Measurements from ENCODE around the gene DENND6B. TPM values are rescaled to one million over a fixed set of nuclear protein-coding genes. Genes with fewer than 3 reads are reported as not detected.
"Not testable (repeated sequence)": the region's sequence is repeated elsewhere in the genome, so short reads cannot be mapped to it uniquely, and the experiment has no call there.

The DENND6B gene
- total RNA-seq, 1 donor from 2014 or later = 2.7 TPM

GRCh38 chr22:50348058-50348457 is 21.2 kb upstream of the DENND6B start:
- Mint-ChIP-seq H3K27me3 (ENCODE audit: low read depth) (no peaks in the 10 kb centered on the region), H3K4me3 (ENCODE audit: low read depth) (no peak overlapping the region), H3K4me1 (ENCODE audit: low read depth) (no peaks in the 10 kb centered on the region), H3K27ac (no peak overlapping the region), H3K9me3 (no peaks in the 10 kb centered on the region), H3K36me3 (ENCODE audit: low read depth) (peaks cover 6% of the 10 kb centered on the region)
- DNase-seq (ENCODE audit: low spot score) = no peak
- intact Hi-C loops (cut with micrococcal nuclease) = loop anchor here (10.0 kb wide), 1 partner anchor 117 kb away; no protein-coding TSS in a partner anchor

GRCh38 chr22:50347157-50347556 is 20.3 kb upstream of the DENND6B start:
- no peaks in the 10 kb centered on the region for H3K36me3 Mint-ChIP-seq (ENCODE audit: low read depth)
- intact Hi-C loops (cut with micrococcal nuclease) = loop anchor here (10.0 kb wide), 1 partner anchor 118 kb away; no protein-coding TSS in a partner anchor
- H3K4me1 Mint-ChIP-seq (ENCODE audit: low read depth) = no peaks in the 10 kb centered on the region
- DNase-seq (ENCODE audit: low spot score) = no peak
- no peaks in the 10 kb centered on the region for H3K9me3 Mint-ChIP-seq
- no peak overlapping the region for H3K4me3 Mint-ChIP-seq (ENCODE audit: low read depth)
- H3K27me3 Mint-ChIP-seq (ENCODE audit: low read depth) = no peaks in the 10 kb centered on the region
- H3K27ac Mint-ChIP-seq = no peak overlapping the region

- Mint-ChIP-seq H3K4me1 (ENCODE audit: low read depth) (peaks cover under 1% of the 10 kb centered on the region), H3K9me3 (no peaks in the 10 kb centered on the region), H3K27me3 (ENCODE audit: low read depth) (no peaks in the 10 kb centered on the region), H3K4me3 (ENCODE audit: low read depth) (no peak overlapping the region), H3K36me3 (ENCODE audit: low read depth) (no peaks in the 10 kb centered on the region), H3K27ac (peak overlapping the region; percentile 42)
- no peak for DNase-seq (ENCODE audit: low spot score)
- intact Hi-C loops (cut with micrococcal nuclease) = loop anchor here (10.0 kb wide), 1 partner anchor 118 kb away; no protein-coding TSS in a partner anchor
Measured at GRCh38 chr22:50346470-50346869, 19.7 kb upstream of the DENND6B start.

- H3K27ac Mint-ChIP-seq = no peak overlapping the region
- H3K36me3 Mint-ChIP-seq (ENCODE audit: low read depth) = no peaks in the 10 kb centered on the region
- H3K27me3 Mint-ChIP-seq (ENCODE audit: low read depth) = no peaks in the 10 kb centered on the region
- intact Hi-C loops (cut with micrococcal nuclease) = loop anchor here (1.0 to 10.0 kb wide), 4 partner anchors 36 to 279 kb away; partner anchors contain the start of genes PLXNB2 and TUBGCP6
- peaks cover 2% of the 10 kb centered on the region for H3K4me1 Mint-ChIP-seq (ENCODE audit: low read depth)
- no peak for DNase-seq (ENCODE audit: low spot score)
- no peaks in the 10 kb centered on the region for H3K9me3 Mint-ChIP-seq
- peak overlapping the region; percentile 62 for H3K4me3 Mint-ChIP-seq (ENCODE audit: low read depth)
Measured at GRCh38 chr22:50343541-50343935, 16.7 kb upstream of the DENND6B start.

- intact Hi-C loops (cut with micrococcal nuclease) = loop anchor here (1.0 to 10.0 kb wide), 5 partner anchors 36 to 279 kb away; partner anchors contain the start of genes PLXNB2 and TUBGCP6
- Mint-ChIP-seq H3K4me3 (ENCODE audit: low read depth) (peak within 1 kb of the TSS; percentile 75), H3K27me3 (ENCODE audit: low read depth) (no peaks in the 10 kb centered on the region), H3K36me3 (ENCODE audit: low read depth) (no peaks in the 10 kb centered on the region), H3K27ac (peak within 1 kb of the TSS; percentile 73), H3K4me1 (ENCODE audit: low read depth) (peaks cover 2% of the 10 kb centered on the region), H3K9me3 (no peaks in the 10 kb centered on the region)
- peak; percentile 82 for DNase-seq (ENCODE audit: low spot score)
Measured at GRCh38 chr22:50342651-50343540, 16.1 kb upstream of the DENND6B start, which contains the start of gene PPP6R2. TSS of gene PPP6R2 (plus strand) at chr22:50343327. CDS start at chr22:50393909, 50,582 bp downstream.

- DNase-seq (ENCODE audit: low spot score) = peak; percentile 83
- Mint-ChIP-seq H3K27ac (peak overlapping the region; percentile 73), H3K4me1 (ENCODE audit: low read depth) (peaks cover 2% of the 10 kb centered on the region), H3K9me3 (no peaks in the 10 kb centered on the region), H3K36me3 (ENCODE audit: low read depth) (no peaks in the 10 kb centered on the region), H3K4me3 (ENCODE audit: low read depth) (peak overlapping the region; percentile 75), H3K27me3 (ENCODE audit: low read depth) (no peaks in the 10 kb centered on the region)
- intact Hi-C loops (cut with micrococcal nuclease) = loop anchor here (1.0 to 10.0 kb wide), 4 partner anchors 35 to 280 kb away; partner anchors contain the start of gene PLXNB2
Measured at GRCh38 chr22:50341977-50342650, 15.3 kb upstream of the DENND6B start.

GRCh38 chr22:50339945-50340879 is 13.4 kb upstream of the DENND6B start:
- H3K27me3 Mint-ChIP-seq (ENCODE audit: low read depth) = no peaks in the 10 kb centered on the region
- H3K27ac Mint-ChIP-seq = no peak overlapping the region
- H3K36me3 Mint-ChIP-seq (ENCODE audit: low read depth) = no peaks in the 10 kb centered on the region
- DNase-seq (ENCODE audit: low spot score) = no peak
- H3K9me3 Mint-ChIP-seq = no peaks in the 10 kb centered on the region
- no peak overlapping the region for H3K4me3 Mint-ChIP-seq (ENCODE audit: low read depth)
- intact Hi-C loops (cut with micrococcal nuclease) = loop anchor here (5.0 to 10.0 kb wide), 3 partner anchors 33 to 282 kb away; partner anchors contain the start of gene PLXNB2
- H3K4me1 Mint-ChIP-seq (ENCODE audit: low read depth) = peaks cover 2% of the 10 kb centered on the region

- H3K27ac Mint-ChIP-seq = no peak overlapping the region
- peaks cover 2% of the 10 kb centered on the region for H3K4me1 Mint-ChIP-seq (ENCODE audit: low read depth)
- H3K27me3 Mint-ChIP-seq (ENCODE audit: low read depth) = no peaks in the 10 kb centered on the region
- no peaks in the 10 kb centered on the region for H3K9me3 Mint-ChIP-seq
- intact Hi-C loops (cut with micrococcal nuclease) = no loop called here
- DNase-seq (ENCODE audit: low spot score) = no peak
- H3K4me3 Mint-ChIP-seq (ENCODE audit: low read depth) = no peak overlapping the region
- H3K36me3 Mint-ChIP-seq (ENCODE audit: low read depth) = no peaks in the 10 kb centered on the region
Measured at GRCh38 chr22:50338860-50339462, 12.1 kb upstream of the DENND6B start.

GRCh38 chr22:50338042-50338573 is 11.3 kb upstream of the DENND6B start:
- Mint-ChIP-seq H3K4me3 (ENCODE audit: low read depth) (no peak overlapping the region), H3K9me3 (no peaks in the 10 kb centered on the region), H3K4me1 (ENCODE audit: low read depth) (peaks cover 2% of the 10 kb centered on the region), H3K27ac (no peak overlapping the region), H3K36me3 (ENCODE audit: low read depth) (no peaks in the 10 kb centered on the region), H3K27me3 (ENCODE audit: low read depth) (no peaks in the 10 kb centered on the region)
- no peak for DNase-seq (ENCODE audit: low spot score)
- intact Hi-C loops (cut with micrococcal nuclease) = no loop called here

GRCh38 chr22:50337262-50338041 is 10.6 kb upstream of the DENND6B start:
- Mint-ChIP-seq H3K4me3 (ENCODE audit: low read depth) (no peak overlapping the region), H3K9me3 (no peaks in the 10 kb centered on the region), H3K4me1 (ENCODE audit: low read depth) (peaks cover 2% of the 10 kb centered on the region), H3K36me3 (ENCODE audit: low read depth) (no peaks in the 10 kb centered on the region), H3K27ac (no peak overlapping the region), H3K27me3 (ENCODE audit: low read depth) (no peaks in the 10 kb centered on the region)
- intact Hi-C loops (cut with micrococcal nuclease) = no loop called here
- DNase-seq (ENCODE audit: low spot score) = no peak

GRCh38 chr22:50334433-50334832 is 7.6 kb upstream of the DENND6B start:
- DNase-seq (ENCODE audit: low spot score); H3K9me3 Mint-ChIP-seq; H3K36me3 Mint-ChIP-seq (ENCODE audit: low read depth); H3K27me3 Mint-ChIP-seq (ENCODE audit: low read depth); intact Hi-C loops (cut with micrococcal nuclease); H3K4me3 Mint-ChIP-seq (ENCODE audit: low read depth); H3K27ac Mint-ChIP-seq; H3K4me1 Mint-ChIP-seq (ENCODE audit: low read depth): not testable (repeated sequence)

Data from activated T-helper 2 cell treated with anti-CD3 and anti-CD28 coated beads, Interferon-gamma antibody, Interleukin-2, Interleukin-4, amounts not matched to agents 10 μg/mL and 5 μg/mL and 100 μg/mL, durations not matched to agents 14 hours and 24 hours and 36 hours (primary cell).